Measurements from ENCODE around the gene DIP2C.
"Not testable (repeated sequence)": the region's sequence is repeated elsewhere in the genome, so short reads cannot be mapped to it uniquely, and the experiment has no call there.

- TF ChIP-seq NFYB (CRISPR knock-in tag; conservative IDR thresholded peaks at IDR 0.05; ENCODE audit: low read depth); CTCF (IDR thresholded peaks at IDR 0.05); ATF2 (CRISPR knock-in tag; IDR thresholded peaks at IDR 0.05; ENCODE audit: borderline replicate concordance, low read depth); ATF6 (CRISPR knock-in tag; IDR thresholded peaks at IDR 0.05); NR3C1 (CRISPR knock-in tag; conservative IDR thresholded peaks at IDR 0.05; ENCODE audit: low read depth); ATF1 (CRISPR knock-in tag; IDR thresholded peaks at IDR 0.05); ZNF263 (CRISPR knock-in tag; IDR thresholded peaks at IDR 0.05; ENCODE audit: low read depth); SP1 (CRISPR knock-in tag; conservative IDR thresholded peaks at IDR 0.05); ZNF121 (CRISPR knock-in tag; IDR thresholded peaks at IDR 0.05); MAX (CRISPR knock-in tag; IDR thresholded peaks at IDR 0.05); SMAD3 (CRISPR knock-in tag; IDR thresholded peaks at IDR 0.05; ENCODE audit: borderline replicate concordance); NR2C2 (CRISPR knock-in tag; IDR thresholded peaks at IDR 0.05): not testable (repeated sequence)
Observed at GRCh38 chr10:368107-368506, 321.4 kb downstream of the DIP2C start.

All from WTC11 (cell line).